Left ventricle myocardium inferior (tissue), 1 donor: Measurements from ENCODE around the gene TSPAN13. TPM values are rescaled to one million over a fixed set of nuclear protein-coding genes. Genes with fewer than 3 reads are reported as not detected.

Source experiments
- DNase-seq: peaks from one replicate; pipeline ENCODE4 v3.0.0-alpha.2; 2020
- H3K27ac ChIP-seq: fragments of 200-600 bp; replicated peaks from 2 replicates; pipeline ENCODE4 v1.8.0; 2021
- H3K27me3 ChIP-seq: fragments of 200-600 bp; 2 replicates; pipeline ENCODE4 v1.8.0; 2021; ENCODE audit warnings: low read depth
- H3K36me3 ChIP-seq: fragments of 200-600 bp; 2 replicates; pipeline ENCODE4 v1.8.0; 2021
- H3K4me1 ChIP-seq: fragments of 200-600 bp; 2 replicates; pipeline ENCODE4 v1.8.0; 2021
- H3K4me3 ChIP-seq: fragments of 200-600 bp; 2 replicates; pipeline ENCODE4 v1.8.0; 2021; ENCODE audit warnings: mild to moderate bottlenecking, moderate library complexity
- H3K9me3 ChIP-seq: fragments of 200-600 bp; replicated peaks from 2 replicates; pipeline ENCODE4 v1.8.0; 2021
- CTCF ChIP-seq: fragments of 200-600 bp; IDR thresholded peaks from 2 replicates; pipeline ENCODE4 v1.8.0; 2021; ENCODE audit warnings: antibody characterized with exemption, mild to moderate bottlenecking, borderline replicate concordance
- intact Hi-C: fragments of 100-400 bp; cut with micrococcal nuclease; formaldehyde crosslinking; loops from one replicate; pipeline ENCODE4 v1.11.0; 2022
- total RNA-seq: library from RNA; stranded (reverse); fragmentation: NEBNext Ultra II Directional; extraction: Animal tissue kit (Norgen Biotek cat#: 25700); gene quantifications from one replicate; pipeline ENCODE4 v1.2.1, GENCODE V29; 2021
- donor health status: DM: no; HTN: yes; CAD: no; lungs with severe emphysema.

TSPAN13 gene
- total RNA-seq, 1 donor from 2014 or later, result 13.7 TPM

- Histone ChIP-seq H3K4me1 (no peaks in the 10 kb centered on the region), H3K9me3 (no peaks in the 10 kb centered on the region), H3K4me3 (no peak overlapping the region), H3K27ac (no peak overlapping the region), H3K27me3 (no peaks in the 10 kb centered on the region), H3K36me3 (no peaks in the 10 kb centered on the region)
- no peak for DNase-seq
- TF ChIP-seq CTCF, result no peak
- intact Hi-C loops, result loop anchor here (10.0 kb wide), 1 partner anchor 112 kb away; no protein-coding TSS in a partner anchor
These were observed 49.6 kb downstream of the TSPAN13 start for GRCh38 chr7:16803125-16803524.

DNA sequence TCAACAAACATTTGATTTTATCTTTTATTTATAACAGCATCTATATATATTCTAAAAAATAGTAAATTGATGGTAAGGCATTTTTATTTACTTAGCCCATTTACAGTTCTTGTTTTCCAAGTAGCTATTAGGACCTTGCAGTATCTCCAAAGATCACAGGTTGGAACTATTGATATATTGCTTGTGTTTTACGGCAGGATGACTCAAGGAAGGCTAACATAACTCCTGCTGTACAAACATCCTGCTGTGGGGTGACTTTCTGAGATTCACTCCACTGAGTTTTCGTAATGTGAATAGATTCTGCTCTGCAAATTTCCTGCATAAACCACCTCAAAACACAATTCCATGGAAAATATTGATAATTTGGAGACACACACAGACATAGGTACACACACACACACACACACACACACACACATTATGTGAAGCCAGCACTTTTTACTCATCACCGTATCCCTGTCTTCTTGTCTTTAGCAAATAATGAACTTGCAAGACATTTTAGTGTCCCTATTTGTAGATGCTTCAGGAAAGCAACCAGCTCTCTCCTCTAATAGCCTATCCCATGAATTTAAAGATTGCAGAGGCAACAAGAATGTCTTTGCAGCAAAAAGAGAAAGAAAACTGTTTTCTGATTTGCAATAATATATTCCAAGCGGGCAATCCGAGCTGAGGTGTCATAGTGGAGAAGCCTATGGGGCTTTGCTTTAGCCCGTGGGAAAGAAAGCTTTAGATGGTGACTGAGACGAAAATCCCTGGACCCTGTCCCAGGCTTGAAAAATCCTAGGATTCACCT, 50.5 kb downstream of the TSPAN13 start:
- H3K4me1 ChIP-seq, result no peaks in the 10 kb centered on the region
- TF ChIP-seq CTCF, result no peak
- H3K9me3 ChIP-seq, result no peaks in the 10 kb centered on the region
- no peaks in the 10 kb centered on the region for H3K27me3 ChIP-seq
- H3K4me3 ChIP-seq, result no peak overlapping the region
- intact Hi-C loops, result loop anchor here (10.0 kb wide), 1 partner anchor 111 kb away; no protein-coding TSS in a partner anchor
- DNase-seq, result no peak
- H3K27ac ChIP-seq, result no peak overlapping the region
- no peaks in the 10 kb centered on the region for H3K36me3 ChIP-seq

GRCh38 chr7:16804674-16805439, 51.3 kb downstream of the TSPAN13 start, which contains the start of gene AGR2:
TSS of gene AGR2 (minus strand) at chr7:16804999. CDS start at chr7:16801796, 3,203 bp downstream.
- H3K27ac ChIP-seq, result no peak within 1 kb of the TSS
- no peaks in the 10 kb centered on the region for H3K27me3 ChIP-seq
- DNase-seq, result no peak
- intact Hi-C loops, result loop anchor here (10.0 kb wide), 1 partner anchor 110 kb away; no protein-coding TSS in a partner anchor
- H3K9me3 ChIP-seq, result no peaks in the 10 kb centered on the region
- H3K36me3 ChIP-seq, result no peaks in the 10 kb centered on the region
- TF ChIP-seq CTCF, result no peak
- no peak within 1 kb of the TSS for H3K4me3 ChIP-seq
- H3K4me1 ChIP-seq, result no peaks in the 10 kb centered on the region

- no peaks in the 10 kb centered on the region for H3K27me3 ChIP-seq
- intact Hi-C loops, result loop anchor here (10.0 kb wide), 1 partner anchor 109 kb away; no protein-coding TSS in a partner anchor
These were observed 51.9 kb downstream of the TSPAN13 start for GRCh38 chr7:16805441-16805840.

More at GRCh38 chr7:16805441-16805840, 51.9 kb downstream of the TSPAN13 start:
- Histone ChIP-seq H3K4me3 (no peak overlapping the region), H3K9me3 (no peaks in the 10 kb centered on the region), H3K36me3 (no peaks in the 10 kb centered on the region), H3K27ac (no peak overlapping the region), H3K4me1 (no peaks in the 10 kb centered on the region)
- TF ChIP-seq CTCF, result no peak
- no peak for DNase-seq
